Measurements from ENCODE around the gene OR8B3. TPM values are rescaled to one million over a fixed set of nuclear protein-coding genes. Genes with fewer than 3 reads are reported as not detected.
"Not testable (repeated sequence)": the region's sequence is repeated elsewhere in the genome, so short reads cannot be mapped to it uniquely, and the experiment has no call there.

OR8B3 gene
- total and polyA plus RNA-seq, 10 of the 15 experiments (the other 5 are each of a cell fraction or from before 2014, with no cell fraction given): not detected

DNA sequence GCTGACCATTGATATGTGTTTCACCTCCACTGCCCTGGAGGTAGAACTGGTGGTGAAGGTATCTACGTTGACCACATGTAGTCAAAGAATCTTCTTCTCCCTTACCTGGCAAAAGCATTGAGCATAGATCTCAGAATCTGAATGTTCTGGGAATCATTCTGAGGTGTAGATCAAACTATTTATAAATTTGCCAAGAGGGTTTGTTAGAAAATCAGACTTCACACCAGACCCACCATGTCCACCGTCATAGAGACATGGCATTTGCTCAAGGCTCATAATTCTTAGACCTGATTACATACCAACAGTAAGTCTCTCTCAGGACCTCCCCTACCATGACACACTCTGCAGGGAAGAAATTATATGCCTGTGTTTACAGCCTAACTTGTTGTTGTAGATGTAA is 14.4 kb downstream of the OR8B3 start, which contains the start of gene OR8B2 (continued):
- TF ChIP-seq, protein P1, sequence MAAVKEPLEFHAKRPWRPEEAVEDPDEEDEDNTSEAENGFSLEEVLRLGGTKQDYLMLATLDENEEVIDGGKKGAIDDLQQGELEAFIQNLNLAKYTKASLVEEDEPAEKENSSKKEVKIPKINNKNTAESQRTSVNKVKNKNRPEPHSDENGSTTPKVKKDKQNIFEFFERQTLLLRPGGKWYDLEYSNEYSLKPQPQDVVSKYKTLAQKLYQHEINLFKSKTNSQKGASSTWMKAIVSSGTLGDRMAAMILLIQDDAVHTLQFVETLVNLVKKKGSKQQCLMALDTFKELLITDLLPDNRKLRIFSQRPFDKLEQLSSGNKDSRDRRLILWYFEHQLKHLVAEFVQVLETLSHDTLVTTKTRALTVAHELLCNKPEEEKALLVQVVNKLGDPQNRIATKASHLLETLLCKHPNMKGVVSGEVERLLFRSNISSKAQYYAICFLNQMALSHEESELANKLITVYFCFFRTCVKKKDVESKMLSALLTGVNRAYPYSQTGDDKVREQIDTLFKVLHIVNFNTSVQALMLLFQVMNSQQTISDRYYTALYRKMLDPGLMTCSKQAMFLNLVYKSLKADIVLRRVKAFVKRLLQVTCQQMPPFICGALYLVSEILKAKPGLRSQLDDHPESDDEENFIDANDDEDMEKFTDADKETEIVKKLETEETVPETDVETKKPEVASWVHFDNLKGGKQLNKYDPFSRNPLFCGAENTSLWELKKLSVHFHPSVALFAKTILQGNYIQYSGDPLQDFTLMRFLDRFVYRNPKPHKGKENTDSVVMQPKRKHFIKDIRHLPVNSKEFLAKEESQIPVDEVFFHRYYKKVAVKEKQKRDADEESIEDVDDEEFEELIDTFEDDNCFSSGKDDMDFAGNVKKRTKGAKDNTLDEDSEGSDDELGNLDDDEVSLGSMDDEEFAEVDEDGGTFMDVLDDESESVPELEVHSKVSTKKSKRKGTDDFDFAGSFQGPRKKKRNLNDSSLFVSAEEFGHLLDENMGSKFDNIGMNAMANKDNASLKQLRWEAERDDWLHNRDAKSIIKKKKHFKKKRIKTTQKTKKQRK (IDR thresholded peaks at IDR 0.05; ENCODE audit: low read depth, low read length): no peak
- TF ChIP-seq PAX8 (IDR thresholded peaks at IDR 0.05): no peak
- TF ChIP-seq, protein P2, sequence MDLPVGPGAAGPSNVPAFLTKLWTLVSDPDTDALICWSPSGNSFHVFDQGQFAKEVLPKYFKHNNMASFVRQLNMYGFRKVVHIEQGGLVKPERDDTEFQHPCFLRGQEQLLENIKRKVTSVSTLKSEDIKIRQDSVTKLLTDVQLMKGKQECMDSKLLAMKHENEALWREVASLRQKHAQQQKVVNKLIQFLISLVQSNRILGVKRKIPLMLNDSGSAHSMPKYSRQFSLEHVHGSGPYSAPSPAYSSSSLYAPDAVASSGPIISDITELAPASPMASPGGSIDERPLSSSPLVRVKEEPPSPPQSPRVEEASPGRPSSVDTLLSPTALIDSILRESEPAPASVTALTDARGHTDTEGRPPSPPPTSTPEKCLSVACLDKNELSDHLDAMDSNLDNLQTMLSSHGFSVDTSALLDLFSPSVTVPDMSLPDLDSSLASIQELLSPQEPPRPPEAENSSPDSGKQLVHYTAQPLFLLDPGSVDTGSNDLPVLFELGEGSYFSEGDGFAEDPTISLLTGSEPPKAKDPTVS (IDR thresholded peaks at IDR 0.05; ENCODE audit: low read depth, low read length): no peak
- no peak for TF ChIP-seq EGR1 (IDR thresholded peaks at IDR 0.05; ENCODE audit: borderline replicate concordance in 1 of 2, low read depth in 2 of 2, low read length in 2 of 2)
- TF ChIP-seq POLR2A (IDR thresholded peaks at IDR 0.05; ENCODE audit: low read depth, low read length): no peak
- TF ChIP-seq, protein P3, sequence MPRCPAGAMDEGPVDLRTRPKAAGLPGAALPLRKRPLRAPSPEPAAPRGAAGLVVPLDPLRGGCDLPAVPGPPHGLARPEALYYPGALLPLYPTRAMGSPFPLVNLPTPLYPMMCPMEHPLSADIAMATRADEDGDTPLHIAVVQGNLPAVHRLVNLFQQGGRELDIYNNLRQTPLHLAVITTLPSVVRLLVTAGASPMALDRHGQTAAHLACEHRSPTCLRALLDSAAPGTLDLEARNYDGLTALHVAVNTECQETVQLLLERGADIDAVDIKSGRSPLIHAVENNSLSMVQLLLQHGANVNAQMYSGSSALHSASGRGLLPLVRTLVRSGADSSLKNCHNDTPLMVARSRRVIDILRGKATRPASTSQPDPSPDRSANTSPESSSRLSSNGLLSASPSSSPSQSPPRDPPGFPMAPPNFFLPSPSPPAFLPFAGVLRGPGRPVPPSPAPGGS (IDR thresholded peaks at IDR 0.05; ENCODE audit: borderline replicate concordance, insufficient read depth, low read depth, low read length, poor library complexity, severe bottlenecking): no peak

DNA sequence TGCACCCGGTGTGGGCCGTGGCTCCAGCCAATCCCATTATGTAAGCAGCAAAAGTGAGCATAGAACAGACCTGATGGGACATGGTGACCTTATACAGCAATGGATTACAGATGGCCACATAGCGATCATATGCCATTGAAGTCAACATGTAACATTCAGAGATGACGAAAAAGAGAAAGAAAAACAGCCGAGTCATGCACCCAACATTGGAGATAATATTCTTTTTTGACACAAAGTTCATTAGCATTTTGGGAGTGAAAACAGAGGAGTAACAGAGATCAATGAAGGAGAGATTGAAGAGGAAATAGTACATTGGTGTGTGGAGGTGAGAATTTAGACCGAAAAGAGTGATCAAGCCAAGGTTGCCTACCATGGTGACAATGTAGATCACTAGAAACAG is 16.0 kb downstream of the OR8B3 start:
- H3K4me3 ChIP-seq; H3K4me1 ChIP-seq (ENCODE audit: control insufficient read depth, insufficient read depth, low read length); BruUV-seq (replicated peaks); H3K79me2 ChIP-seq (ENCODE audit: control insufficient read depth, insufficient read depth, low read length); CTCF ChIA-PET; H3K27me3 ChIP-seq (replicated peaks in 1 of 2; ENCODE audit: control insufficient read depth in 2 of 2, insufficient read depth in 2 of 2, low read length in 1 of 2); FAIRE-seq; H3K36me3 ChIP-seq (ENCODE audit: control insufficient read depth in 2 of 2, insufficient read depth in 2 of 2, low read length in 1 of 2); H4K20me1 ChIP-seq (ENCODE audit: control insufficient read depth, insufficient read depth); in situ Hi-C loops (cut with MboI); DNase-seq (ENCODE audit: low read depth, low spot score); ATAC-seq; POLR2A ChIA-PET; SMC1A ChIA-PET (ENCODE audit: uncharacterized antibody, unreplicated experiment); H3K27ac ChIP-seq (ENCODE audit: control insufficient read depth, insufficient read depth); H3K9me3 ChIP-seq (replicated peaks; ENCODE audit: control insufficient read depth, insufficient read depth, low read length); RAD21 ChIA-PET (ENCODE audit: unreplicated experiment); H3K4me2 ChIP-seq (ENCODE audit: control insufficient read depth, insufficient read depth); H3K9ac ChIP-seq (ENCODE audit: control insufficient read depth, insufficient read depth, low read length); intact Hi-C loops (cut with micrococcal nuclease; ENCODE audit: unreplicated experiment); H2AFZ ChIP-seq (ENCODE audit: control insufficient read depth, low read depth, low read length): not testable (repeated sequence)
- 32% methylated on average over 2 of the region's 6 CpGs for WGBS (ENCODE audit: insufficient coverage, insufficient replicate concordance, low lambda C conversion rate, missing lambda C conversion rate)

All from GM12878 (cell line).